ENCODE results near the gene AIP. TPM values are rescaled to one million over a fixed set of nuclear protein-coding genes. Genes with fewer than 3 reads are reported as not detected.

AIP gene
- polyA plus RNA-seq, 12 donors, result 33.7 to 50.2 (median 41.7) TPM; not detected in 1

- DNase-seq, result no peak
Measured at GRCh38 chr11:67492069-67492727, 9.4 kb downstream of the AIP start.

GRCh38 chr11:67492801-67493547, 10.1 kb downstream of the AIP start:
- DNase-seq, result no peak

GRCh38 chr11:67493548-67494370, 10.9 kb downstream of the AIP start:
- no peak for DNase-seq

- DNase-seq, result no peak
Measured at GRCh38 chr11:67494371-67495233, 11.8 kb downstream of the AIP start.

- no peak for DNase-seq
Measured at GRCh38 chr11:67495234-67496005, 12.6 kb downstream of the AIP start.

GRCh38 chr11:67496113-67496512, 13.3 kb downstream of the AIP start:
- no peak for DNase-seq

- no peak for DNase-seq
Measured at GRCh38 chr11:67497656-67498291, 14.9 kb downstream of the AIP start.

- DNase-seq, result no peak
Measured at GRCh38 chr11:67498544-67498972, 15.7 kb downstream of the AIP start.

- no peak for DNase-seq
Measured at GRCh38 chr11:67499808-67500483, 17.1 kb downstream of the AIP start.

GRCh38 chr11:67500484-67500821, 17.6 kb downstream of the AIP start:
- no peak for DNase-seq

- no peak for DNase-seq
Measured at GRCh38 chr11:67500831-67501715, 18.2 kb downstream of the AIP start.

GRCh38 chr11:67501854-67502253, 19.0 kb downstream of the AIP start:
- no peak for DNase-seq

- no peak for DNase-seq
Measured at GRCh38 chr11:67502328-67502979, 19.6 kb downstream of the AIP start.

- DNase-seq, result no peak
Measured at GRCh38 chr11:67503119-67504004, 20.5 kb downstream of the AIP start.

- no peak for DNase-seq
Measured at GRCh38 chr11:67504005-67504949, 21.5 kb downstream of the AIP start.

All from muscle of arm (tissue), 12 donors.